Measurements from ENCODE around the gene EIF3J.

The EIF3J gene

DNA sequence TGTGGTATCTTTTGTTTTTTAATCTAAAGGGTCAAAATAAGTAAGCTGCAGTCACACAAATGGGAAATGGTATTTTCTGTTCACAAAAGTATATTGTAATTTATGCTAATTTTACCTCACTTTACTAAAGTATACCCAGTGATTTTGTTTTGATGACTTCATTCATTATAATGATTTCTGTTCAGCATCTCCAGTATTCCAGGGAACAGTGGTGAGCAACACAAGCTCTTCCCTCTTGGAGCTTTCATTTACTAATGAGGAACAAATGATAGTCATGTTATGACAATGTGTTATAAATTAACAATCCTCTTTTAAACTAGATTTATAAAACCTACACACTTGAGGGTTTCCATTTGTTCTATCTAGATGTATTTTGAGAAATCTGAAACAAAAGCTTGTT lies 20.5 kb upstream of the EIF3J start:
- TF ChIP-seq, protein P1, sequence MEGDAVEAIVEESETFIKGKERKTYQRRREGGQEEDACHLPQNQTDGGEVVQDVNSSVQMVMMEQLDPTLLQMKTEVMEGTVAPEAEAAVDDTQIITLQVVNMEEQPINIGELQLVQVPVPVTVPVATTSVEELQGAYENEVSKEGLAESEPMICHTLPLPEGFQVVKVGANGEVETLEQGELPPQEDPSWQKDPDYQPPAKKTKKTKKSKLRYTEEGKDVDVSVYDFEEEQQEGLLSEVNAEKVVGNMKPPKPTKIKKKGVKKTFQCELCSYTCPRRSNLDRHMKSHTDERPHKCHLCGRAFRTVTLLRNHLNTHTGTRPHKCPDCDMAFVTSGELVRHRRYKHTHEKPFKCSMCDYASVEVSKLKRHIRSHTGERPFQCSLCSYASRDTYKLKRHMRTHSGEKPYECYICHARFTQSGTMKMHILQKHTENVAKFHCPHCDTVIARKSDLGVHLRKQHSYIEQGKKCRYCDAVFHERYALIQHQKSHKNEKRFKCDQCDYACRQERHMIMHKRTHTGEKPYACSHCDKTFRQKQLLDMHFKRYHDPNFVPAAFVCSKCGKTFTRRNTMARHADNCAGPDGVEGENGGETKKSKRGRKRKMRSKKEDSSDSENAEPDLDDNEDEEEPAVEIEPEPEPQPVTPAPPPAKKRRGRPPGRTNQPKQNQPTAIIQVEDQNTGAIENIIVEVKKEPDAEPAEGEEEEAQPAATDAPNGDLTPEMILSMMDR (IDR thresholded peaks at IDR 0.05; ENCODE audit: low read depth, low read length), result no peak
- TF ChIP-seq EZH2phosphoT487 (IDR thresholded peaks at IDR 0.05; ENCODE audit: low read depth), result no peak
- Histone ChIP-seq H4K20me1 (ENCODE audit: insufficient read depth, low read length) (no peaks in the 10 kb centered on the region), H2AFZ (ENCODE audit: low read depth, low read length) (no peak overlapping the region), H3K4me3 (ENCODE audit: low read length) (no peak overlapping the region), H3K36me3 (replicated peaks; ENCODE audit: low read depth, low read length) (peaks cover 7% of the 10 kb centered on the region), H3K9ac (ENCODE audit: low read length) (no peak overlapping the region), H3K4me2 (ENCODE audit: low read length) (no peak overlapping the region), H3K4me1 (ENCODE audit: low read length) (no peaks in the 10 kb centered on the region), H3K27me3 (ENCODE audit: low read depth, low read length) (no peaks in the 10 kb centered on the region), H3K79me2 (ENCODE audit: low read length) (no peaks in the 10 kb centered on the region), H3K27ac (ENCODE audit: low read length) (no peak overlapping the region), H3K9me3 (ENCODE audit: insufficient read depth, low read length) (no peaks in the 10 kb centered on the region)

DNA sequence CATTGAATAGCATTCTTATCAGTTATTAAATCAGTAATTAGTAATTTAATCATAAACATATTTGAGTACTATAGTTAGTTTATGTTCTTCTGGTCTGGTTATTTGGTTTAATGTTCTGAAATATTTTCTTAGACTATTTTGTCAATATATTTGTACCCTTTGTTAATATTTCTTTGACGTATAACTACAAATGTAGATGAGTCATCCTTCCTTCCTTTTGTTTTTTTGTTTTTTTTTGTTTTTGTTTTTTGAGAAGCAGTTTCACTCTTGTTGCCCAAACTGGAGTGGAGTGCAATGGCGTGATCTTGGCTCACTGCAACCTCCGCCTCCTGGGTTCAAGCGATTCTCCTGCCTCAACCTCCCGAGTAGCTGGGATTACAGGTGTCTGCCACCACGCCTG lies 17.4 kb upstream of the EIF3J start:
- no peaks in the 10 kb centered on the region for H3K27me3 ChIP-seq (ENCODE audit: low read depth, low read length)
- no peaks in the 10 kb centered on the region for H4K20me1 ChIP-seq (ENCODE audit: insufficient read depth, low read length)
- H3K9me3 ChIP-seq (ENCODE audit: insufficient read depth, low read length), result no peaks in the 10 kb centered on the region
- no peak overlapping the region for H3K9ac ChIP-seq (ENCODE audit: low read length)
- H3K4me1 ChIP-seq (ENCODE audit: low read length), result no peaks in the 10 kb centered on the region
- H3K36me3 ChIP-seq (replicated peaks; ENCODE audit: low read depth, low read length), result peaks cover 13% of the 10 kb centered on the region
- H2AFZ ChIP-seq (ENCODE audit: low read depth, low read length), result no peak overlapping the region
- H3K79me2 ChIP-seq (ENCODE audit: low read length), result no peaks in the 10 kb centered on the region
- H3K4me2 ChIP-seq (ENCODE audit: low read length), result no peak overlapping the region
- no peak overlapping the region for H3K27ac ChIP-seq (ENCODE audit: low read length)
- H3K4me3 ChIP-seq (ENCODE audit: low read length), result no peak overlapping the region
- no peak for TF ChIP-seq EZH2phosphoT487 (IDR thresholded peaks at IDR 0.05; ENCODE audit: low read depth)
- TF ChIP-seq, protein P1 (IDR thresholded peaks at IDR 0.05; ENCODE audit: low read depth, low read length), result no peak

DNA sequence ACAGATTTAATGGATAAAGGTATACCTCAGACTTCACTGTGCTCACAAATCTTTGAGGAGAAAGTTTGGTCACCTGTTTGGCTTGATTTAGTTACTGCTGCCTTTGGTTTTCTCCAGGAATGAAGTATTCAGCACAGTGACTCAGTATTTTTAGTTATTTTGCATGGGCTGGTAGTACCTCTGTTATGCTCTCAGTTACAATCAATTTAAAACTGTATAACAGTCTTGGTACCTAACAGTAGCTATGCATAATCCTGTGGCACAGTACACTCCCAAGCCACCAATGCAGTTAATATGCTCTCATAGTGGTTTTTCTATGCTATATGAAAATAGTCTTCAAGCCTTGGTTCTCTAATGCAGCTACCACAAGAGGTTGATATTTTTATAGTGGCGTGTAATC lies 11.9 kb upstream of the EIF3J start:
- TF ChIP-seq, protein P1 (IDR thresholded peaks at IDR 0.05; ENCODE audit: low read depth, low read length), result no peak
- no peak for TF ChIP-seq EZH2phosphoT487 (IDR thresholded peaks at IDR 0.05; ENCODE audit: low read depth)
- Histone ChIP-seq H3K27me3 (ENCODE audit: low read depth, low read length) (no peaks in the 10 kb centered on the region), H3K4me1 (ENCODE audit: low read length) (no peaks in the 10 kb centered on the region), H3K4me2 (ENCODE audit: low read length) (no peak overlapping the region), H3K36me3 (replicated peaks; ENCODE audit: low read depth, low read length) (peaks cover 26% of the 10 kb centered on the region), H3K4me3 (ENCODE audit: low read length) (no peak overlapping the region), H3K79me2 (ENCODE audit: low read length) (no peaks in the 10 kb centered on the region), H3K9ac (ENCODE audit: low read length) (no peak overlapping the region), H2AFZ (ENCODE audit: low read depth, low read length) (no peak overlapping the region), H4K20me1 (ENCODE audit: insufficient read depth, low read length) (no peaks in the 10 kb centered on the region), H3K27ac (ENCODE audit: low read length) (no peak overlapping the region), H3K9me3 (ENCODE audit: insufficient read depth, low read length) (no peaks in the 10 kb centered on the region)

DNA sequence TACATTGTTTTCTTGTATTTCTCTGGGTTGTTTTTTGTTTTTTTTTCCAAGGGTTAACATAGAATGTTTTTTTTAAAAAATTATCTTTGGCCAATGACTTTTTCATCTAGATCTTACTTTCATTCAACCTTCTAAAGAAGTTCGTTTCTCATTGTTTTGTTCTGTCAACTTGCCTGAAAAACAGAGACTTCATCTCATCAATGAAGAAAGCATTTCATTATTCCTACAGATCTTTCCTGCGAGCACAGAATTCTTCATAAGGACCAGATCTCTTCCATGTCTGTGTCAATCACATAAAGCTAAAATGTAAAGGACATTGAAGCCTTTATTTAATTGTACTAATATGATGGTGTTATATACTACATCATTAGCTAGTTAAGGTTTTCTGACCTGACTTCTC lies 9.7 kb upstream of the EIF3J start:
- no peaks in the 10 kb centered on the region for H3K4me1 ChIP-seq (ENCODE audit: low read length)
- no peak overlapping the region for H3K27ac ChIP-seq (ENCODE audit: low read length)
- H3K4me2 ChIP-seq (ENCODE audit: low read length), result no peak overlapping the region
- peaks cover 23% of the 10 kb centered on the region for H3K36me3 ChIP-seq (replicated peaks; ENCODE audit: low read depth, low read length)
- no peaks in the 10 kb centered on the region for H3K79me2 ChIP-seq (ENCODE audit: low read length)
- H2AFZ ChIP-seq (ENCODE audit: low read depth, low read length), result no peak overlapping the region
- TF ChIP-seq, protein P1 (IDR thresholded peaks at IDR 0.05; ENCODE audit: low read depth, low read length), result no peak
- H3K27me3 ChIP-seq (ENCODE audit: low read depth, low read length), result no peaks in the 10 kb centered on the region
- no peaks in the 10 kb centered on the region for H3K9me3 ChIP-seq (ENCODE audit: insufficient read depth, low read length)
- no peak overlapping the region for H3K9ac ChIP-seq (ENCODE audit: low read length)
- no peaks in the 10 kb centered on the region for H4K20me1 ChIP-seq (ENCODE audit: insufficient read depth, low read length)
- no peak overlapping the region for H3K4me3 ChIP-seq (ENCODE audit: low read length)
